ENCODE measurements around the gene DACT2.
"Not testable (repeated sequence)": the region's sequence is repeated elsewhere in the genome, so short reads cannot be mapped to it uniquely, and the experiment has no call there.

The DACT2 gene, protein sequence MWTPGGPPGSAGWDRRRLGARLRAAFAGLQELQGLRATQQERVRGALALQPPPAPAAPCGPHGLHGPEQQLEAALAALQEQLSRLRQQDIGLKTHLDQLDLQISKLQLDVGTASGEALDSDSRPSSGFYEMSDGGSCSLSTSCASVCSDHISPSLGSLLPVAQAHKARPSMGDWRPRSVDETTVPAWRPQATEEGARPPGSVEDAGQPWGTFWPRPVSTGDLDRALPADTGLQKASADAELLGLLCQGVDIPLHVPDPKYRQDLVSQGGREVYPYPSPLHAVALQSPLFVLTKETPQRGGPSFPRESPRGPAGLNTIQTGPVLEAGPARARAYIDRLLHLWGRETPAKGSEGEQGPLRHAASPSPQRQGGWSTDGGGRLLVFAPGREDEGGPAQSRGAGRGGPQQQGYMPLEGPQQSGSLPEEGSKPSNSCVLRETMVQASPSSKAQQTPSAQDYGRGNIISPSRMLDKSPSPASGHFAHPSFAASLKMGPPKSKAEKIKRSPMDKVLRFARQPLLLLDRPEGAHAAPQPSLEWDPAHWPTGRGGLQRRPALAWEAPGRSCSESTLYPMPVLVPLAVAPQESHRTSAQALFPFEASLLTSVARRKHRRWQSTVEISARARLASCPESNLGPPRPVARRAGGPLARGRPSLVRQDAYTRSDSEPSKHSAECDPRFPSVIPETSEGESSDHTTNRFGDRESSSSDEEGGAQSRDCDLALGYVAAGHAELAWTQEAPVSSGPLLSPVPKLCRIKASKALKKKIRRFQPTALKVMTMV

DNA sequence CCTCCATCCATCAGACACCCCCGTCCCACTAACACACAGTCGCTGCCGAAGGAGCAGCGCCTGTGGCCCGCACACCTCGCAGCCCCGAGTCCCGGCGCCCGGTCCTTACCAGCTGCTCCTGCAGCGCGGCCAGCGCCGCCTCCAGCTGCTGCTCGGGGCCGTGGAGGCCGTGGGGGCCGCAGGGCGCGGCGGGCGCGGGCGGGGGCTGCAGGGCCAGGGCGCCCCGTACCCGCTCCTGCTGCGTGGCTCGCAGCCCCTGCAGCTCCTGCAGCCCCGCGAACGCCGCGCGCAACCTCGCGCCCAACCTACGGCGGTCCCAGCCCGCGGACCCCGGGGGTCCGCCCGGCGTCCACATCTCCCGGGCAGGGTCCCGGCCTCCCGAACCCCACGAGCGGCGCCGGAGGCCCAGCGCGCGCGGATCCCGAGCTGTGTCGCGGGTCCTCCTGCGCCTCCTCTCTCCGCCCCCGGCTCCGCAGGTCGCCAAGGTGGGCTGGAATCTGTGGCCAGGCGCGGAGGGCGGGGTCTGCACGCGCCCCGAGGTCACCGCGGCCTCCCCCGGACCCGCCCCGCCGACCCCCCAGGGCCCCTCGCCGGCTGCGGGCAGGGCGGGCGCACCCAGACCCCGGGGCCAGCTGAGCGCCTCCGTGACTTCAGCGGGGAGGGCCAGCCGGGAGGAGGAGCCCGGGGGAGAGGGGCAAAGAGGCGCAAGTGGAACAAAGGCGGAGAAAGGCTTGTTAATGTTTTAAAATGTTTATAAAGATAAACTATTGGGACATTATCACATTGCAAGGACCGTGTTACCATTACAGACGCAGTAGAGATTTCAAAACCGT lies at the start of gene DACT2:
TSS of gene DACT2 (minus strand) at position 499 of the 833 bp plus-strand sequence. CDS start at position 355, 144 bp downstream.
- DNase-seq (ENCODE audit: low spot score), result peak; percentile 51

DNA sequence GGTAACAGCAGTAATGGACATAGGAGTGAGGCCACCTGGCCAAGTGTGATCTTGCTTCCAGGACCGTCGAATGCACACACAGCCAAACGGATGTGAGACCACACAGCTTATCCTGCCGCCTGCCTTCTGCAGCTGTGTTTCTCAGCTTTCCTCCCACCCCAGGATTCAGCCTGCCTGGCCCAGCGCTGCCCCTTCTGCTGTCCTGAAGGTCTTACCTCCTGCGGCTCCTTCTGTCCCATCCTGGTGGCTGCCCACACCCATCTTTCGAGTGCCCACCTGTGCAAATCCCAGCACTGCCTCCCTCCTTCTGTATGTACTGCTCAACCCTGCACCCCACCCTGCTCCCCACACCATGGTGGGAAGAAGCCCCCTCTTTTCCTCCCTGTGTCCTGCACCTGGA lies 49.4 kb upstream of the DACT2 start:
- DNase-seq (ENCODE audit: low spot score), result no peak

DNA sequence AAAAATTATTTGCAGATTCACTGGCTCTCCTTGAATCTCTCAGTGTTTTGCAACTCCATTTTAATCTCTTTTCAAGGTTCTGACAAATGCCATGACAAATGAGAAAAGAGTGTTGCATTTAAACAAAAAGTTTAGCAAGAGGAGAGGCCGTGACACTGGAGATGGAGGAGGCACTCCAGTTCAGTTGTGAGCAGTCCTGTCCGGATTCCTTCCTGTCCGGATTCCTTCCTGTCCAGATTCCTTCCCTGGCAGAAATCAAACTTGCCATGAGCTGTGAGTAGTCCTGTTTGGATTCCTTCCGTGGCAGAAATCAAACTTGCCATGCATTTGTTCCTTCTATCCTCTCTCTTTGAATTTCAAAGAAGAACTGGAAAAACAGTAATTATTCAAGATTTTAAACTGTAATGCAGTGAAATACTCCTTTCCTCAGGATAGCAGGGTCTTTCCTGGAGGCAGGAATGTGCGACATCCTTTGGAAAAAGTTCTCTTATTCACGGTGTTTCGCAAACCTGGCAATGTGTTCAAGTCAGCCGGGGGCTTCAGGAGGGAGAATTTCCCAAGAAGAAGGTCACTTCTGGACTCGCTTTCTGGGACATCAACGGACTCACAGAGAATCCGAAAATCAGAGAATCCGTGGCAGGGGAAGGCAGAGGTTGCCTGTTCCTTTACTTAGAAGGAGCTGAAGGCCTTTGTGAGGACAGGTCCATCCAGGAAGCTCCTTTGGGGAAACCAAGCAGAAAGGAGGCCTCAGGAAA lies 48.7 kb upstream of the DACT2 start:
- DNase-seq (ENCODE audit: low spot score), result no peak

DNA sequence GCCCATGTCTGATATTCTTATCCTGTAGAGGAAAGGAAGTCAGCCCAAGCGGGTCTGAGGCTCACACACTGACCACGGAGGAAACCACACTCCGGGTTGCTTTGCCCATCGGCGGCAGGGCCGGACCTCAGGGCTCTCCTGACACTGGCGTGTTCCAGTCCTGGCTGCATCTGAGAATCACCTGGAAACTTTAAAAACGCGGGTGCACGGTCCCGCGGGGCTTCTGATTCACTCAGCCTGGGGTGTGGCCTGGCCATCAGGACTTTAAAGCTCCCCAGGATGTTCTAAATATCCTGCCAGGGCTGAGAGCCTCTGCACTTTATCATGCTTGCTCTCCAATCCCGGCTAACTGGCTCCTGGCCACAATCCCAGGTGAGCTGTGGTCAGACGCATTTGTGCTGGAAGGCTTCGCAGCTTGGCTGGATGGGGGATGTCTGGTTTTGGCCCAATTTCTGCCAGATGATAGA lies 47.7 kb upstream of the DACT2 start:
- no peak for DNase-seq (ENCODE audit: low spot score)

DNA sequence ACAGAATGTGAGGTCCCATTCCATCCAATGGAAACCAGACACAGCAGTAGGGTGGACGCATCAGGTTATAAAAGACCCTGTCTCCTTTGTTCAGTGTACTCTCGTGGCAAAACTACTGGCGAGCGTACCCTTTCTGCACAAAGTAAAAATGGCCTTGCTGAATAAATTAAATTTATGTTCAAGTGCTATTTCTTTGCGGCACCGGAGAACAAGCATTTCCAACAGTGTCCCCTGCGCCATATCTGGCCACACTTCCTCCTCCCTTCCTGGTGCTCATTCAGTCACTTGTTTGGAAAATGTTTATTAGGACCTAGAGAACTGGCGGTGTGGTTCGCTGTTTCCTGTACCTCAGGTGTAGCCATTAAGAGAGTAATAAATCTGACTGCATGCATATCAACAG lies 46.9 kb upstream of the DACT2 start:
- DNase-seq (ENCODE audit: low spot score), result no peak

DNA sequence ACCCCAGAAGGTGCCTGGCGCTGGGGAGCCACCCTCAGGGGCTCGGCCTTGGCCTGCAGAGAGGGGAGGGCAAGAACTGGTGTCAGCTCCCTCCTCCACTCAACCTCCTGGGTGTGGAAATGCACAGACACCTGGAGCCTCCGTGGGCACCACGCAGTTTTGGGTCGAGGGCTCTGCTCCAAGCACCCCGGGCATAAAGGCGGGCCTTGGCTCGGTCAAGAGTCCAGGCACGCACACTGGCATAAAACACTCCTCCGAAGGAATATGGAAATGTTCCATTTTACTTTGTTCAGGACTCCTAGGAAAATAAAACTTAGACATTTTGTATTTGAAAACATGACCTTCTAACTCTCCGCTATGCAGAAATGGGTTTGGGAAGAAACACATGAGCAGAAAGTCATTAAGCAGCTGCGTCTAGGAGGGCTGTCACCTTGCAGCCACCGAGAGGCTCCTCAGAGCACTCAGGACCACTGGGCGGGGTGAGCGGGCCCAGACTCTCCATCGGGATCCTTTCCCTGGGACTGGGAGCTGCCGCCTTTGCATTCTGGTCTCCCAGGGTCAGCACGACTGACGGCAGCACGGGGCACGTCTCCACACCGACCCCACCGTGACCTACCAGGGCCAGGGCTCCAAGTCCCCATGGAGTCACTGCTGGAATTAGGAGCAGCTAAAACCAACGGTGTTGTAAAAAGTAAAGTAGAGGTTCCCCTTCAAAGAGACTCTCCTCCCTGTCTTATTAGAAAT lies 46.0 kb upstream of the DACT2 start:
- DNase-seq (ENCODE audit: low spot score), result no peak

DNA sequence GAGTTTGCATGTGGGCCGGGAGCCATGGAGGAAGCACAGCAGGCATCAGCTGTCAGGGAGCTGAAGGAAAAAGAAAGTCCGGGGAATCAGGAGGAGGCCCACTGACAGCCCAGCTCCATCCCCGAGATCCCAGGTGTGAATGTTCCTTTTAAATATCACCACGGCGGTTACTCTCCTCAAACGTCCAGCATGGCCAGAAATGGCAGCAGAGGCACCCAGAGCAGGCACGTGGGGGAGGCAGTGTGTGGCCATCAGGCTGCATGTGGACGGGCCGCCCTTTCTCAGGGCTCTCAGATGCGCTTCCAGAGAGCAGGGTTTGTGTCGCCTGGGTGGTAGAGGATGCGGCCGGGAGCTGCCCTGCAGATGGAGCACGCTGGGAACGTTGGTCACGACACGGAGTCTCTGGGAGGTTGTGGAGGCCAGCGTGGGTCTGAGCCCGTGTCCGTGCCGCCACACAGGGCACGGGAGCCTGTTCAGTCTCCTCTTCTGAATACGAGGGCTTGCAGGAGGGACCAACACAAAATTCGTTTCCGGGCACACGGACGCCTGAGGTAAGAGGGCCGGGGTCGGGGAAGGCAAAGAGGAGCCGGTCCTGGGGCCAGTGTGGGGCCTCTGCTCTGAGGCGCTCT lies 45.3 kb upstream of the DACT2 start:
- no peak for DNase-seq (ENCODE audit: low spot score)

DNA sequence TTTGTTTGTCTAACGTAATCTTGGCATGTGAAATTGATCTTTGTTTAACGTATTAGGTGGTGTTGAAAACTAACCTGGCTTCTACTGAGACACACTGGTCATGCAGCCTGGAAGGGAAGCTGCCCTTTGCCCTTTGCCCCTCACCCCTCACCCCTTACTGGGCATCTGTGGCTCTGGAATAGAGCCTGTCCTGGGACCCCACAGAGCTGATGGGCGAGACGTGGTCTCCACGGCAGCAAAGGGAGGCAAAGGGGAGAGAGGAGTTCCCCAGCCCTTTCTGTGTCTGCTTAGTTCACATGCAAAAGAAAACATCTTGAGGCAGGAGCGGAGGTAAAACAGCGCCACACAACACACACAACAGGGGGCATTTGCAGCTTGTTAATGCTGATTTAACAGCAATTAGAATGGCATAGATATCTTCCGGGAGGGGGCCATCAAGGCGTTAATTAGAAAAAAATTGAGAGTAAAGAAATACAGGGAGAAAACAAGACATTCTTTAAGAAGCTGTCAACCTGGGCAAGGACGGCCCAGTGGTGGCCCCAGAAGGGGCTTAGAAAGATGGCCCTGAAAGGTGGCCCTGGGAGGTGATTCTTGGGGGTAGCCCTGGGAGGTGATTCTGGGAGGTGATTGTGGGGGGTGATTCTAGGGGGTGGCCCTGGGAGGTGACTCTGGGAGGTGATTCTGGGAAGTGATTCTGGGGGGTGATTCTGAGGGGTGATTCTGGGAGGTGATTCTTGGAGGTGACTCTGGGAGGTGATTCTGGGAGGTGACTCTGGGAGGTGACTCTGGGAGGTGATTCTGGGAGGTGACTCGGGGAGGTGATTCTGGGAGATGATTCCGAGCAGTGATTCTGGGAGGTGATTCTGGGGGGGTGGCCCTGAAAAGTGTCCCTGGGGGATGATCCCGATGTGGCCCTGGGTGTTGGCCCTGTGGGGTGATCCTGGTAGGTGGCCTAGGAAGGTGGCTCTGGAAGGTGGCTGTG lies 44.5 kb upstream of the DACT2 start:
- no peak for DNase-seq (ENCODE audit: low spot score)

DNA sequence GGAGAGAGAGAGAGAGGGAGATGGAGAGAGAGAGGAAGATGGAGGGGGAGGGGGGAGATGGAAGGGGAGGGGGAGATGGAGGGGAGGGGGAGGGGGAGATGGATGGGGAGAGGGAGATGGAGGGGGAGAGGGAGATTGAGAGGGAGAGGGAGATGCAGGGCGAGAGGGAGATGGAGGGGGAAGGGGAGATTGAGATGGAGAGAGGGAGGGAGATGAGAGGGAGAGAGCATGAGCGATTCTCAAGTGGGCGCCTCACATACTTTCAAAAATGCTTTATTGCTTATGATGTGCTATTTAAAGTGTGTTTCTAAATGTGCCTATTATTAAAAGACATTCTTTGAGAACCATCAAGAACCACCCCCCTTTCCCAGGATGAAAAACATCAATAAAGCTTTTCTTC lies 43.7 kb upstream of the DACT2 start:
- DNase-seq (ENCODE audit: low spot score), result no peak

DNA sequence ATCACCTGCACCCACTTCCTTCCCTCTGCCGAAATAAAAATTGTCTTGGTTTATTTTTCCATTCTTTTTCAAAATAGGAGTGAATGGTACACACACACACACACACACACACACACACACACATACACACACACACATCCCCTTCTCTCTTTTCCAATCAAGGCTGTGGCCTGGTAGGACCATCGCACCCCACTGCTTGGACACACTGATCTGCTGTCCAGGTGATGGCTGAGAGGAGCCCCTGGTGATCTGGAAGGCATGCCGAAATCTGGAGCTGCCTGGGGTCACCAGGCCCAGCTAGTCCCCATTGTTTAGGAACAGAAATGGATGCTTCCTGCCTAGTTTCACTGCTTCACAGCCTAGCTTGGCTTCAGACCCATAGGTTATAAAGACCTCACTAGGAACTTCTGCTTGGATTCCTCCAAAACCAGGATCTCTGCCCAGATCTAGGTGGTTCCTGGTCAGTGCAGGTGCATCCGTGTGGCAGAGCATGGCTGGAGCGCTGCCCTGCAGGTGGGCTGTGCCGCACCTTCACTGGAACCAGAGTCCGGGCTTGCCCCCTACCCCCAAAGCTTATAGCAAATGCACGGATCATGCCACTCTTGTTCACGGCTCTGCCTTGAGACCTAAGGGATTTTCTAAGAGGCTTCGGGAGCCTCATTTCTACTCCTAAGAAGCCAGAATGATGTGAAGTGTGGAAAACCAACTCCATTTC lies 42.9 kb upstream of the DACT2 start:
- DNase-seq (ENCODE audit: low spot score), result no peak

DNA sequence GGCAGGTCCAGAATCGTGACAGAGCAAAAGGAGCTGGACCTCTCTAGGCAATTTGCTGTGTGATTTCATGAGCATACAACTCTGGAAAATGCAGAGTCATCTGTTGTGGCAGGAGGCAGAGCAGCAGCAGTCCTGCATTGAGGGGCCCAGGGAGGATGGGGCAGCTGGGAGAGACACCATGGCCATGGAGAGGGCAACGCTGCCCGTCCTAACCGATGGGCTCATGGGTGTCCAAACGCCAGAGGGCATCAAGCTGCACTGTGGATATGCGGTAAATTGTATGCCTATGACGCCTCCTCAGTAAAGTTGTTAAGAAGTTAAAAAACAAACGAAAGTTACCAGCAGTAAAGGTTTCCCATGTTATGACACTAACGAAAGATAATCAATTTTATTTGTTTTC lies 42.2 kb upstream of the DACT2 start:
- no peak for DNase-seq (ENCODE audit: low spot score)

DNA sequence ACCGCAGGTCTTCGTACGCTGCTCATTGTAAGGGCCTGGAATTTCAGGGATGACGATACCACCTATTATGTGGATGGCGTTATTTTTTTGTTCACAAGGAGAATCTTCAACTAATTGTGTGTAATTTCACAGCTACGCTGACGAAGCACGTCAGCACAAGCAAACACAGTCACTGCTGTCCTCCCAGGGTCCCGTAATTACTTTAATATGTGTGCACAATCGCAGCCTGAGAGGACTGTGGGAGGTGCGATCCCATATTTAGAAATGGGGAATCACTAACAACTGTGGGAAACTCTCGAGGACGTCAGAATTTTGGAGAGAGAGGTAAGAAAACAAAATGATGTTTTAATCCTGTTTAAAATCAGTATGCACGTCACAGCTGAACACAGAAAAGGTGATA lies 40.2 kb upstream of the DACT2 start:
- no peak for DNase-seq (ENCODE audit: low spot score)

DNA sequence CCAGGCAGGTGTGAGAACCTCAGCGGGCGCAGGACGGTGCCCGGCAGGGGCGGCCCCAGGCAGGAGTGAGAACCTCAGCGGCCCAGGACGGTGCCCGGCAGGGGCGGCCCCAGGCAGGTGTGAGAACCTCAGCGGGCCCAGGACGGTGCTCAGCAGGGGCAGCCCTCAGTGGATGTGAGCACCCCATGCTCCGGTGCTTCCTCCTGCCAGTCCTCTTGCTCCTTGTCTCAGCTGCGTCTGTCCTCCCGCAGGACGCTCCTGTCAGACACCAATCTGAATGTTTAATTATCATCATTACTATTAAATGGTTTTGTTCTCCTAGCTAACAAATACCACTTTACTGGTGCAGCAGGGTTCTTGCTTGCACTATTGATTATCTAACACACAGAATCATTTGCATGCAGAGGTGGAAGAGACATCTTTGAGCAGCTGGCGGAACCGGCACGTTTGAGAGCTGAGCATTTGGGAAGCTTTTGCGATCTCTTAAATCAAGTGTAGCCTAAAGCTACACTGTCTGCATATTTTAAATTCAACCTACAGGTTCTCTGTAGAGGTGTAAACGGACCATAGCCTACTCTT lies 39.4 kb upstream of the DACT2 start:
- DNase-seq (ENCODE audit: low spot score), result no peak

DNA sequence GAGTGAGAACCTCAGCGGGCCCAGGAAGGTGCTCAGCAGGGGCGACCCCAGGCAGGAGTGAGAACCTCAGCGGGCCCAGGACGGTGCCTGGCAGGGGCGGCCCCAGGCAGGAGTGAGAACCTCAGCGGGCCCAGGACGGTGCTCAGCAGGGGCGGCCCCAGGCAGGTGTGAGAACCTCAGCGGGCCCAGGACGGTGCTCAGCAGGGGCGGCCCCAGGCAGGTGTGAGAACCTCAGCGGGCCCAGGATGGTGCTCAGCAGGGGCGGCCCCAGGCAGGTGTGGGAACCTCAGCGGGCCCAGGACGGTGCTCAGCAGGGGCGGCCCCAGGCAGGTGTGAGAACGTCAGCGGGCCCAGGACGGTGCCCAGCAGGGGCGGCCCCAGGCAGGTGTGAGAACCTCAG lies 37.3 kb upstream of the DACT2 start:
- not testable (repeated sequence) for DNase-seq (ENCODE audit: low spot score)

DNA sequence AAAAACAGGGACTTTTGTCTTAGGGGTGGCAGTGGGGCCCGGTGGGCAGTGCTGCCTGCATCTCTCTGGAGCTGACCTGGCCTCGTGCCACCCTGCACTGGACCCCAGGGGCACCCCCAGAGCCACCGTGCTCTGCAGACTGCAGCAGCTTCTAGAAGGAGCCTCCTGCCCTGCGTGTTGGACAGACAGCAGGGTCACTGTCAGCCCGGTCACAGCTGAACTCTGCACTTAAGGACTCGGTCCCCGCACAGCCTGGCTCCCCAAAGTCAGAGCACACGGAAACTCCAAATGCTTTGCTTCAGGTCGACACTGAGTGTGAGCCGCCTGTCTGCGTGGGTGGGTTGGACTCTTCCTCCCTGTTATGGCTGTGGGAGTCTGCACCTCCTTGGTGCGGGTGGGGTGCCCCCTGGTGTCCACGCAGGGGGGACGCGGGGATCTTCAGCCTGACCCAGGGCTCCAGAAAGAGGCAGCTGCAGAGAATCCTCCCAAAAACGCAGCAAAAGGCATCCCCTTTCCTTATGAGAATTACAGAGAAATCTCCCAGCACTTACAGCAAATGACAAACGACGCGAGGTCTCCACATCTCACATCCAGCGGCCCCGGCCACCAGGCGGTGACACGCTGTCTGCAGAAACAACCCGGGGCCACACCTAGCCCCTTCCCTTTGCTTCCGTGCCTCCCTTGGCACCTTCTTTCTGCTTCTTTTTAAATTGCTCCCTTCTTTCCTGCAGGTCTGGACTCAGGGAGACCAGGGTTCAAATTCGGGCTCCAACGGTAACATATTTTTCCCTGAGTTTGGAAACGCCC lies 36.3 kb upstream of the DACT2 start:
- DNase-seq (ENCODE audit: low spot score), result peak; percentile 94

DNA sequence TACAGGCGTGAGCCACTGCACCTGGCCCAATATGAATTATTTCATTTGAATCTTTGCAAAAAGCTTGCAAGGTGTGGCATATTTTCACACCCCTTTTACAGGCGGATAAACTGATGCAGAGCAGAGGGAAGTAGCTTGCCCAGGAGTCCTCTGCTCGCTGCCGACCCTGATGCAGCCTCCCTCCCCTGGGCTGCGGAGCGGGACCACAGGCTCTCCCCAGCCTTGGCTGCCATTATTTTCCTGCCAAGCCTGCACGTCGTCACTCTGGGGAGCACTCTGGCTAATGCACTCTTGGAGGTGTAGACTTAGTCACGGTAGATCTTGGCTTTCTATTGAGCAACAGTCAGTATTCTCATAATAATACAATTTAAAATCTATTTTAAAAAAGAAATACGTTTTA lies 34.8 kb upstream of the DACT2 start:
- DNase-seq (ENCODE audit: low spot score), result no peak

DNA sequence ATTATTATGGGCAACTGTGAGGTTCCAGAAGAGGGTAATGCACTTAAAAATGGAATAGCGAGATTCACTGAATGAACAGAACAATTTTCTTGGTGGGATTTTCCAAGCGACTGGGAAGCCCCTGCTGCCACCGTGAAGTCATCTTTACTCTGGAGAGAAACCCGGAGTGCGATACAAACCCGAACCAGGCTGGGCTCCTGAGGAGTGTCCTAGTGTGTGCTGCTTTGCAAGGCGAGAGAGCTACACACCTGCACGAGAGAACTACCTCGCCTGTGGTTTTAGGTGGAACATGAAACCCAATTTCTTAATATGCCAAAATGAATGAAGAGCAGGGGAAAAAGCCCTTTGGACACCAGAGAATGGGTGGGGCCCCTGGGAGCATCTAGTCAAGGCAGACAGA lies 33.5 kb upstream of the DACT2 start:
- DNase-seq (ENCODE audit: low spot score), result no peak
